A673 (cell line): ENCODE measurements around the gene GPRC5C.

ENCODE experiments used
- EZH2 ChIP-seq: fragments of 200-600 bp; sonication (generic); IDR thresholded peaks from 2 replicates; pipeline ENCODE4 v1.6.1; 2017; ENCODE audit warnings: borderline replicate concordance, low read depth, mild to moderate bottlenecking, mixed read lengths, antibody characterized with exemption, low read length; ENCODE audit not compliant: poor library complexity, severe bottlenecking
- TF ChIP-seq, protein P1 (sequence below): fragments of 300-800, 200-600 bp; sonication (generic); conservative IDR thresholded peaks from 2 replicates; pipeline ENCODE4 v1.5.1; 2017; ENCODE audit warnings: low read depth, mild to moderate bottlenecking, antibody characterized with exemption, low read length, moderate library complexity, mixed read lengths

DNA sequence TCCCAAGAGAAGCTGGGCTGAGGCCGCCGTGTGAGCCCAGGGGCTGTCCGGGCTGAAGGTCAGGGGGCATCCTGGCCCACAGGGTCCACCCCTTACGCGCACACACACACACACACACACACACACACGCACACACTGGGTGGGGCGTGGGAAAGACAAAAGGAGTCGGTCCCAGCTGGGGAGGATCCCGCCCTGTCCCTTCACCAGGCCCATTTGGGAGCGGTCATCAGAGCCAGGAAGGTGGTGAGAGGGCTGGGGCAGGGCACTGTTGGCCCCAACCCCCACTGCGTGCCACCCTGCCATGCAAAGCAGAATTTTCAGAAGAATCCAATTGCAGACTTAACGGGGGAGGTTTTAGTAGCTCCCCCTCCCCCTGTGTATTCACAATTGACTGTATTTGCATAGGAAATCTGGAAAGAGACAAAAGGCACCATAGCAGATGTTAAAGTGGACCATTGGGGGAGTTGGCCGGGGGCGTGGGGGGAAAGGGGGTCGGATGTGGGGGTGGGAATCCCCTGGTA lies 23.2 kb downstream of the GPRC5C start:
- TF ChIP-seq, protein P1, sequence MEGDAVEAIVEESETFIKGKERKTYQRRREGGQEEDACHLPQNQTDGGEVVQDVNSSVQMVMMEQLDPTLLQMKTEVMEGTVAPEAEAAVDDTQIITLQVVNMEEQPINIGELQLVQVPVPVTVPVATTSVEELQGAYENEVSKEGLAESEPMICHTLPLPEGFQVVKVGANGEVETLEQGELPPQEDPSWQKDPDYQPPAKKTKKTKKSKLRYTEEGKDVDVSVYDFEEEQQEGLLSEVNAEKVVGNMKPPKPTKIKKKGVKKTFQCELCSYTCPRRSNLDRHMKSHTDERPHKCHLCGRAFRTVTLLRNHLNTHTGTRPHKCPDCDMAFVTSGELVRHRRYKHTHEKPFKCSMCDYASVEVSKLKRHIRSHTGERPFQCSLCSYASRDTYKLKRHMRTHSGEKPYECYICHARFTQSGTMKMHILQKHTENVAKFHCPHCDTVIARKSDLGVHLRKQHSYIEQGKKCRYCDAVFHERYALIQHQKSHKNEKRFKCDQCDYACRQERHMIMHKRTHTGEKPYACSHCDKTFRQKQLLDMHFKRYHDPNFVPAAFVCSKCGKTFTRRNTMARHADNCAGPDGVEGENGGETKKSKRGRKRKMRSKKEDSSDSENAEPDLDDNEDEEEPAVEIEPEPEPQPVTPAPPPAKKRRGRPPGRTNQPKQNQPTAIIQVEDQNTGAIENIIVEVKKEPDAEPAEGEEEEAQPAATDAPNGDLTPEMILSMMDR: no peak
- TF ChIP-seq EZH2: no peak
